Peyer's patch (tissue), 4 donors: ENCODE results near the gene TNS3.

Experiments used
- CTCF ChIP-seq, 6 experiments: fragments of 450-650 bp in 4 of 6; fragments of 200-600 bp in 2 of 6; sonication (generic) in 1 of 6; IDR thresholded peaks; one replicate each; pipeline ENCODE4 v1.5.1; 2017 to 2019; ENCODE audit warnings: antibody characterized with exemption in 6 of 6, mild to moderate bottlenecking in 3 of 6, moderate library complexity in 1 of 6
- POLR2A ChIP-seq, 2 donors: fragments of 450-650 bp; IDR thresholded peaks; one replicate each; pipeline ENCODE4 v1.5.1; 2017; ENCODE audit warnings: antibody characterized with exemption in 2 of 2, mild to moderate bottlenecking in 2 of 2, moderate library complexity in 2 of 2

- no peak for TF ChIP-seq POLR2A (IDR thresholded peaks at IDR 0.05)
- no peak for TF ChIP-seq CTCF (IDR thresholded peaks at IDR 0.05)
Observed at GRCh38 chr7:47322731-47323130, 259.2 kb downstream of the TNS3 start.
